Measurements from ENCODE around the gene SLC15A3.

GRCh38 chr11:60922906-60923305 lies 29.1 kb downstream of the SLC15A3 start:
- TF ChIP-seq CTCF (IDR thresholded peaks at IDR 0.05; ENCODE audit: insufficient read depth, low read depth, low read length) = no peak
- no peak for TF ChIP-seq EZH2 (IDR thresholded peaks at IDR 0.05; ENCODE audit: insufficient read depth, low read length)

Measured in astrocyte (in vitro differentiated cells and primary cell).